ENCODE measurements around the gene TPCN2.

Gene TPCN2

GRCh38 chr11:69165775-69166174 is 117.0 kb downstream of the TPCN2 start:
- no peak for DNase-seq (ENCODE audit: low read depth in 2 of 2)

GRCh38 chr11:69166218-69167115 is 117.7 kb downstream of the TPCN2 start:
- DNase-seq (ENCODE audit: low read depth in 2 of 2) = peak; percentile 39 to 41

- no peak for DNase-seq (ENCODE audit: low read depth in 2 of 2)
These were observed 118.6 kb downstream of the TPCN2 start for GRCh38 chr11:69167130-69167915.

- no peak for DNase-seq (ENCODE audit: low read depth in 2 of 2)
These were observed 119.4 kb downstream of the TPCN2 start for GRCh38 chr11:69167916-69168691.

GRCh38 chr11:69169479-69169878 is 120.7 kb downstream of the TPCN2 start:
- DNase-seq (ENCODE audit: low read depth in 2 of 2) = no peak

- no peak for DNase-seq (ENCODE audit: low read depth in 2 of 2)
These were observed 122.0 kb downstream of the TPCN2 start for GRCh38 chr11:69170704-69171103.

GRCh38 chr11:69171476-69172240 is 122.9 kb downstream of the TPCN2 start:
- no peak for DNase-seq (ENCODE audit: low read depth in 2 of 2)

GRCh38 chr11:69172674-69173073 is 123.9 kb downstream of the TPCN2 start:
- no peak for DNase-seq (ENCODE audit: low read depth in 2 of 2)

- DNase-seq (ENCODE audit: low read depth in 2 of 2) = no peak
These were observed 124.6 kb downstream of the TPCN2 start for GRCh38 chr11:69173331-69173730.

GRCh38 chr11:69173925-69174581 is 125.3 kb downstream of the TPCN2 start:
- DNase-seq (ENCODE audit: low read depth in 2 of 2) = no peak

- no peak for DNase-seq (ENCODE audit: low read depth in 2 of 2)
These were observed 126.1 kb downstream of the TPCN2 start for GRCh38 chr11:69174841-69175240.

- no peak for DNase-seq (ENCODE audit: low read depth in 2 of 2)
These were observed 130.2 kb downstream of the TPCN2 start for GRCh38 chr11:69178819-69179482.

- DNase-seq (ENCODE audit: low read depth in 2 of 2) = no peak
These were observed 131.5 kb downstream of the TPCN2 start for GRCh38 chr11:69180226-69180625.

GRCh38 chr11:69180726-69181125 is 132.0 kb downstream of the TPCN2 start:
- DNase-seq (ENCODE audit: low read depth in 2 of 2) = no peak

- DNase-seq (ENCODE audit: low read depth in 2 of 2) = no peak
These were observed 134.9 kb downstream of the TPCN2 start for GRCh38 chr11:69183613-69184012.

Measured in stimulated activated CD4-positive, alpha-beta T cell treated with anti-CD3 and anti-CD28 coated beads, Interleukin-15, amount 100 ng/mL, for 48 hours (primary cell).